ENCODE data around the gene MAGI1.

- TF ChIP-seq CTCF (IDR thresholded peaks at IDR 0.05) (no peak), POLR2A (IDR thresholded peaks at IDR 0.05) (no peak)
Observed at GRCh38 chr3:65396078-65396477, 642.6 kb downstream of the MAGI1 start.

Data from uterus (tissue), 2 donors.